NCI-H226 (cell line): ENCODE measurements around the gene VEPH1.

Experiments
- DNase-seq: peaks from one replicate; pipeline ENCODE4 v3.0.0-alpha.2; 2015

The VEPH1 gene

GRCh38 chr3:157502916-157503595 lies at the start of gene VEPH1:
VEPH1 (minus strand) TSS chr3:157503416; CDS start chr3:157495349, 8,067 bp downstream.
- DNase-seq: no peak

GRCh38 chr3:157551961-157552360 lies 48.7 kb upstream of the VEPH1 start:
- DNase-seq: no peak

GRCh38 chr3:157549498-157549897 lies 46.3 kb upstream of the VEPH1 start:
- DNase-seq: no peak

GRCh38 chr3:157544501-157545130 lies 41.4 kb upstream of the VEPH1 start:
- no peak for DNase-seq

GRCh38 chr3:157543501-157544035 lies 40.4 kb upstream of the VEPH1 start:
- no peak for DNase-seq

- no peak for DNase-seq
These were observed 39.7 kb upstream of the VEPH1 start for GRCh38 chr3:157542711-157543500.

GRCh38 chr3:157541506-157542236 lies 38.5 kb upstream of the VEPH1 start:
- no peak for DNase-seq

- no peak for DNase-seq
These were observed 37.4 kb upstream of the VEPH1 start for GRCh38 chr3:157540656-157541055.

- DNase-seq: no peak
These were observed 32.5 kb upstream of the VEPH1 start for GRCh38 chr3:157535667-157536066.

GRCh38 chr3:157534725-157535161 lies 31.5 kb upstream of the VEPH1 start:
- no peak for DNase-seq

GRCh38 chr3:157533298-157534070 lies 30.3 kb upstream of the VEPH1 start:
- peak; percentile 70 for DNase-seq

GRCh38 chr3:157532529-157533297 lies 29.5 kb upstream of the VEPH1 start:
- DNase-seq: peak; percentile 76

GRCh38 chr3:157531771-157532170 lies 28.6 kb upstream of the VEPH1 start:
- DNase-seq: no peak

GRCh38 chr3:157531301-157531660 lies 28.1 kb upstream of the VEPH1 start:
- peak; percentile 91 for DNase-seq

- peak; percentile 80 for DNase-seq
These were observed 27.6 kb upstream of the VEPH1 start for GRCh38 chr3:157530637-157531300.

GRCh38 chr3:157529751-157530150 lies 26.5 kb upstream of the VEPH1 start:
- no peak for DNase-seq

- no peak for DNase-seq
These were observed 25.9 kb upstream of the VEPH1 start for GRCh38 chr3:157529085-157529484.

- DNase-seq: no peak
These were observed 24.1 kb upstream of the VEPH1 start for GRCh38 chr3:157527131-157527881.

- DNase-seq: no peak
These were observed 22.8 kb upstream of the VEPH1 start for GRCh38 chr3:157526036-157526435.

GRCh38 chr3:157523814-157524213 lies 20.6 kb upstream of the VEPH1 start:
- no peak for DNase-seq
